ENCODE results near the gene ARHGAP26.

Gene ARHGAP26

GRCh38 chr5:142824391-142824790 is 54.2 kb downstream of the ARHGAP26 start:
- TF ChIP-seq CTCF (IDR thresholded peaks at IDR 0.05; ENCODE audit: borderline replicate concordance, insufficient read depth, low read depth, low read length) = no peak
- no peak overlapping the region for H3K4me3 ChIP-seq (ENCODE audit: low read depth, low read length)

- H3K4me3 ChIP-seq (ENCODE audit: low read depth, low read length) = no peak overlapping the region
- TF ChIP-seq CTCF (IDR thresholded peaks at IDR 0.05; ENCODE audit: borderline replicate concordance, insufficient read depth, low read depth, low read length) = no peak
These were observed 55.4 kb downstream of the ARHGAP26 start for GRCh38 chr5:142825378-142826089.

- H3K4me3 ChIP-seq (ENCODE audit: low read depth, low read length) = no peak overlapping the region
- no peak for TF ChIP-seq CTCF (IDR thresholded peaks at IDR 0.05; ENCODE audit: borderline replicate concordance, insufficient read depth, low read depth, low read length)
These were observed 55.9 kb downstream of the ARHGAP26 start for GRCh38 chr5:142826093-142826492.

- no peak for TF ChIP-seq CTCF (IDR thresholded peaks at IDR 0.05; ENCODE audit: borderline replicate concordance, insufficient read depth, low read depth, low read length)
These were observed 56.7 kb downstream of the ARHGAP26 start for GRCh38 chr5:142826741-142827492.

GRCh38 chr5:142827934-142828576 is 57.9 kb downstream of the ARHGAP26 start:
- no peak for TF ChIP-seq CTCF (IDR thresholded peaks at IDR 0.05; ENCODE audit: borderline replicate concordance, insufficient read depth, low read depth, low read length)
- no peak overlapping the region for H3K4me3 ChIP-seq (ENCODE audit: low read depth, low read length)

More at GRCh38 chr5:142826741-142827492, 56.7 kb downstream of the ARHGAP26 start:
- H3K4me3 ChIP-seq (ENCODE audit: low read depth, low read length) = no peak overlapping the region

- no peak overlapping the region for H3K4me3 ChIP-seq (ENCODE audit: low read depth, low read length)
- no peak for TF ChIP-seq CTCF (IDR thresholded peaks at IDR 0.05; ENCODE audit: borderline replicate concordance, insufficient read depth, low read depth, low read length)
These were observed 58.8 kb downstream of the ARHGAP26 start for GRCh38 chr5:142828797-142829535.
